ENCODE measurements around the gene INPP5D. TPM values are rescaled to one million over a fixed set of nuclear protein-coding genes. Genes with fewer than 3 reads are reported as not detected.
A peak's percentile ranks its signal among the peaks of the same experiment; 100 is the strongest.

The INPP5D gene
- total RNA-seq, 1 donor from 2014 or later, result 14.7 TPM

DNA sequence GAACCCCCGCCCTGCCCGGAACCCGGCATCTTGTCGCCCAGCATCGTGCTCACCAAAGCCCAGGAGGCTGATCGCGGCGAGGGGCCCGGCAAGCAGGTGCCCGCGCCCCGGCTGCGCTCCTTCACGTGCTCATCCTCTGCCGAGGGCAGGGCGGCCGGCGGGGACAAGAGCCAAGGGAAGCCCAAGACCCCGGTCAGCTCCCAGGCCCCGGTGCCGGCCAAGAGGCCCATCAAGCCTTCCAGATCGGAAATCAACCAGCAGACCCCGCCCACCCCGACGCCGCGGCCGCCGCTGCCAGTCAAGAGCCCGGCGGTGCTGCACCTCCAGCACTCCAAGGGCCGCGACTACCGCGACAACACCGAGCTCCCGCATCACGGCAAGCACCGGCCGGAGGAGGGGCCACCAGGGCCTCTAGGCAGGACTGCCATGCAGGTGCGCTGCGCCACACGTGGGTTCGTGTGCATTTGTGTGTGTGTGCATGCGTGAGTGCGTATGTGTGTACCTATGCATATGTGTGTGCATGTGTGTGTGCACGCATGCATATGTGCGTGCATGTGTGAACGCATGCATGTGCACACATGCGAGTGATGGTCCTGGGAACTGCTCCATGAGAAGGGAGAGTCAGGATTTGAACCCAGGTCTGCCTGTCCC lies 144.3 kb downstream of the INPP5D start:
- Mint-ChIP-seq H3K4me1 (ENCODE audit: low read depth, unreplicated experiment) (peaks cover 16% of the 10 kb centered on the region), H3K27me3 (ENCODE audit: low read depth, unreplicated experiment) (peaks cover 21% of the 10 kb centered on the region), H3K27ac (ENCODE audit: unreplicated experiment) (no peak overlapping the region), H3K4me3 (ENCODE audit: unreplicated experiment) (no peak overlapping the region), H3K9me3 (ENCODE audit: unreplicated experiment) (peaks cover 22% of the 10 kb centered on the region), H3K36me3 (ENCODE audit: low read depth, unreplicated experiment) (peaks cover 17% of the 10 kb centered on the region)
- H2AFZ ChIP-seq (ENCODE audit: low read depth, low read length), result no peak overlapping the region
- no peak for TF ChIP-seq EZH2 (IDR thresholded peaks at IDR 0.05; ENCODE audit: insufficient read depth, low read length)
- TF ChIP-seq, protein P1, sequence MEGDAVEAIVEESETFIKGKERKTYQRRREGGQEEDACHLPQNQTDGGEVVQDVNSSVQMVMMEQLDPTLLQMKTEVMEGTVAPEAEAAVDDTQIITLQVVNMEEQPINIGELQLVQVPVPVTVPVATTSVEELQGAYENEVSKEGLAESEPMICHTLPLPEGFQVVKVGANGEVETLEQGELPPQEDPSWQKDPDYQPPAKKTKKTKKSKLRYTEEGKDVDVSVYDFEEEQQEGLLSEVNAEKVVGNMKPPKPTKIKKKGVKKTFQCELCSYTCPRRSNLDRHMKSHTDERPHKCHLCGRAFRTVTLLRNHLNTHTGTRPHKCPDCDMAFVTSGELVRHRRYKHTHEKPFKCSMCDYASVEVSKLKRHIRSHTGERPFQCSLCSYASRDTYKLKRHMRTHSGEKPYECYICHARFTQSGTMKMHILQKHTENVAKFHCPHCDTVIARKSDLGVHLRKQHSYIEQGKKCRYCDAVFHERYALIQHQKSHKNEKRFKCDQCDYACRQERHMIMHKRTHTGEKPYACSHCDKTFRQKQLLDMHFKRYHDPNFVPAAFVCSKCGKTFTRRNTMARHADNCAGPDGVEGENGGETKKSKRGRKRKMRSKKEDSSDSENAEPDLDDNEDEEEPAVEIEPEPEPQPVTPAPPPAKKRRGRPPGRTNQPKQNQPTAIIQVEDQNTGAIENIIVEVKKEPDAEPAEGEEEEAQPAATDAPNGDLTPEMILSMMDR (IDR thresholded peaks at IDR 0.05; ENCODE audit: insufficient read depth, low read depth, low read length), result no peak
- H3K27me3 ChIP-seq (ENCODE audit: insufficient read depth, low read length), result peaks cover 3% of the 10 kb centered on the region
- peaks cover 12% of the 10 kb centered on the region for H3K4me1 ChIP-seq (ENCODE audit: insufficient read depth, low read length)
- DNase-seq (ENCODE audit: low read depth), result no peak
- no peak overlapping the region for H3K4me2 ChIP-seq (ENCODE audit: low read length)
- H3K9me3 ChIP-seq (ENCODE audit: insufficient read depth, low read depth, low read length), result peaks cover 9% of the 10 kb centered on the region
- no peaks in the 10 kb centered on the region for H3K36me3 ChIP-seq (ENCODE audit: insufficient read depth, low read length)
- no peaks in the 10 kb centered on the region for H4K20me1 ChIP-seq (ENCODE audit: insufficient read depth, low read length)
- H3K9ac ChIP-seq (ENCODE audit: low read length), result no peak overlapping the region
- no peak overlapping the region for H3K4me3 ChIP-seq (ENCODE audit: insufficient read depth, low read depth, low read length)
- H3K79me2 ChIP-seq (ENCODE audit: insufficient read depth, low read length), result no peaks in the 10 kb centered on the region
- FAIRE-seq, result no peak
- H3K27ac ChIP-seq (ENCODE audit: low read depth, low read length), result no peak overlapping the region

DNA sequence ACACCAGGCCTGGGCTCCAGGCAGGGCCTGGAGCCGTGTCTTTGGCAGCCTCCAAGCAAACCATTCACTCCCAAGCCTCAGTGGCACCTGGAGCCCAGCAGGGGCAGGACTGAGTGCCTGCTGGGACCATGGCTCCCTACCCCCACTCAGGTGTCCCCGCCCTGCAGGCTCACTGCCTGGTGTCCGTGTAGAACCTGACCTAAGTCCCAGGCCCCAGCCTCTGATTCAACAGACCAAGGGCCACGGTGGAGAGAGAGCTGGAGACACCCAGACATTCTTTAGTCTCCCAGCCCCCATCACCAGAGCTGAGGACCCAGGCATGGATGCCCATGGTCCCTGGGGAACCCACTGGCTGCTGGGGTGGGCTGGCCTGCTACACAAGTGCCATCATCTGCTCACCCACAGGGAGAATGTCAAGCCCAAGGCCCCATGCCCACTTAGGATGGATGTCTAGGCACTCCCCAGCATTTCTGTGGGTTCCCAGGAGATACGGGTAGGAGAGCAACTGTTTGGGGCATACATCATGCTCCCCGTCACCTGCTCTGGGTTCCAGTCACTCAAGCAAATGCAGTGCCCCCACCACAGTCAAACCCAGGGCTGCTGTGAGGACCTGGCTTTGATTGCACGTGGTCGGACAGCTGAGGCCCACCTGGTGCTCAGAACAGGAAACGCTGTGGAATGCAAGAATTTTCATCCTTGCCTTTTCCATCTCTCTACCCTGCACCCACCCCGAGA lies 148.4 kb downstream of the INPP5D start:
- TF ChIP-seq, protein P1 (IDR thresholded peaks at IDR 0.05; ENCODE audit: insufficient read depth, low read depth, low read length), result no peak
- TF ChIP-seq EZH2 (IDR thresholded peaks at IDR 0.05; ENCODE audit: insufficient read depth, low read length), result no peak
- H3K36me3 Mint-ChIP-seq (ENCODE audit: low read depth, unreplicated experiment), result peaks cover 4% of the 10 kb centered on the region
- peak overlapping the region; percentile 83 for H3K27ac Mint-ChIP-seq (ENCODE audit: unreplicated experiment)

More for the DNA sequence above, 148.4 kb downstream of the INPP5D start:
- Histone ChIP-seq H3K4me2 (ENCODE audit: low read length) (peak overlapping the region; percentile 58), H3K9ac (ENCODE audit: low read length) (no peak overlapping the region), H3K4me3 (ENCODE audit: insufficient read depth, low read depth, low read length) (no peak overlapping the region), H3K27ac (ENCODE audit: low read depth, low read length) (no peak overlapping the region), H3K27me3 (ENCODE audit: insufficient read depth, low read length) (no peaks in the 10 kb centered on the region), H3K79me2 (ENCODE audit: insufficient read depth, low read length) (no peaks in the 10 kb centered on the region), H2AFZ (ENCODE audit: low read depth, low read length) (no peak overlapping the region), H4K20me1 (ENCODE audit: insufficient read depth, low read length) (peaks cover 16% of the 10 kb centered on the region), H3K9me3 (ENCODE audit: insufficient read depth, low read depth, low read length) (no peaks in the 10 kb centered on the region), H3K4me1 (ENCODE audit: insufficient read depth, low read length) (peaks cover 34% of the 10 kb centered on the region), H3K36me3 (ENCODE audit: insufficient read depth, low read length) (no peaks in the 10 kb centered on the region)
- no peak for DNase-seq (ENCODE audit: low read depth)
- Mint-ChIP-seq H3K4me1 (ENCODE audit: low read depth, unreplicated experiment) (peaks cover 31% of the 10 kb centered on the region), H3K27me3 (ENCODE audit: low read depth, unreplicated experiment) (peaks cover 3% of the 10 kb centered on the region), H3K9me3 (ENCODE audit: unreplicated experiment) (peaks cover 5% of the 10 kb centered on the region), H3K4me3 (ENCODE audit: unreplicated experiment) (peak overlapping the region; percentile 60)
- FAIRE-seq, result no peak
